A549 (cell line): ENCODE data around the gene WBP1L. TPM values are rescaled to one million over a fixed set of nuclear protein-coding genes. Genes with fewer than 3 reads are reported as not detected.
"Not testable (repeated sequence)": the region's sequence is repeated elsewhere in the genome, so short reads cannot be mapped to it uniquely, and the experiment has no call there.

ENCODE experiments used
- ATAC-seq, 2 experiments: fragments of 200-7000 bp in 1 of 2; fragments of >200 bp in 1 of 2; cut with Nextera tagmentation in 1 of 2; cut with Tn5 transposase in 1 of 2; 3 replicates each; pipeline versions ENCODE4 v1.8.0 to v1.9.1; 2018 to 2020; ENCODE audit warnings: mild to moderate bottlenecking in 1 of 2, moderate library complexity in 1 of 2
- CTCF ChIA-PET: fragments of 300-600 bp; sonication (Branson Sonifier 250); formaldehyde crosslinking; extraction: SDS; loops from one replicate; lab custom pipeline; 2021; ENCODE audit warnings: antibody characterized with exemption, inconsistent platforms; lab: Yijun Ruan, JAX
- POLR2A ChIA-PET: fragments of 350-600 bp; formaldehyde crosslinking; extraction: SDS; loops from one replicate; lab custom pipeline; 2021; ENCODE audit warnings: antibody characterized with exemption, inconsistent platforms; lab: Yijun Ruan, JAX
- DNase-seq, 2 experiments: peaks; one replicate each; pipeline versions ENCODE4 v3.0.0 to v3.0.0-alpha.2; 2011 to 2016; ENCODE audit warnings: low read depth in 1 of 2, low spot score in 1 of 2
- FAIRE-seq: peaks from 2 replicates; lab custom pipeline; 2011; peaks lifted over from hg19 to GRCh38; lab: Jason Lieb, UNC
- H3K27ac ChIP-seq, 2 experiments: fragments of >200 bp; sonication (Bioruptor Twin); formaldehyde crosslinking; 3 replicates each; pipeline ENCODE4 v1.5.1; 2016 to 2017
- H3K4me1 ChIP-seq: fragments of >200 bp; sonication (Bioruptor Twin); formaldehyde crosslinking; 3 replicates; pipeline ENCODE4 v1.6.1; 2016
- H3K4me2 ChIP-seq: fragments of >200 bp; sonication (Bioruptor Twin); formaldehyde crosslinking; 3 replicates; pipeline ENCODE4 v1.6.1; 2016
- H3K4me3 ChIP-seq: fragments of >200 bp; sonication (Bioruptor Twin); formaldehyde crosslinking; 3 replicates; pipeline ENCODE4 v1.5.1; 2016
- H3K9me3 ChIP-seq: fragments of >200 bp; sonication (Bioruptor Twin); formaldehyde crosslinking; 3 replicates; pipeline ENCODE4 v1.6.1; 2016
- CEBPB ChIP-seq, 2 experiments: fragments of >200 bp in 1 of 2; sonication (Bioruptor Twin) in 1 of 2; formaldehyde crosslinking in 1 of 2; IDR thresholded peaks; 2 replicates each; pipeline ENCODE4 v1.6.1; 2012 to 2016
- CTCF ChIP-seq: fragments of >200 bp; sonication (Bioruptor Twin); formaldehyde crosslinking; IDR thresholded peaks from 3 replicates; pipeline ENCODE4 v1.5.1; 2016
- HES2 ChIP-seq: fragments of >200 bp; sonication (Bioruptor Twin); formaldehyde crosslinking; IDR thresholded peaks from 2 replicates; pipeline ENCODE4 v1.6.1; 2016
- HEYL ChIP-seq: fragments of 250-450 bp; sonication (Bioruptor Pico); IDR thresholded peaks from 2 replicates; pipeline ENCODE4 v1.8.0; 2021; ENCODE audit warnings: mild to moderate bottlenecking, moderate library complexity
- JUNB ChIP-seq: fragments of >200 bp; sonication (Bioruptor Twin); formaldehyde crosslinking; IDR thresholded peaks from 2 replicates; pipeline ENCODE4 v1.6.1; 2016
- MAFK ChIP-seq: fragments of 450-650 bp; IDR thresholded peaks from 2 replicates; pipeline ENCODE4 v1.6.1; 2014; ENCODE audit not compliant: partially characterized antibody
- NPAS2 ChIP-seq: fragments of 250-450 bp; sonication (Bioruptor Pico); IDR thresholded peaks from 2 replicates; pipeline ENCODE4 v1.8.0; 2022; ENCODE audit warnings: mild to moderate bottlenecking, moderate library complexity, borderline replicate concordance
- RARB ChIP-seq: fragments of 250-450 bp; sonication (Bioruptor Pico); IDR thresholded peaks from 2 replicates; pipeline ENCODE4 v1.8.0; 2021; ENCODE audit warnings: mild to moderate bottlenecking, moderate library complexity
- RNF2 ChIP-seq: fragments of 200-600 bp; sonication (generic); IDR thresholded peaks from 2 replicates; pipeline ENCODE4 v1.6.1; 2016; ENCODE audit warnings: low read depth, mild to moderate bottlenecking, antibody characterized with exemption, moderate library complexity, borderline replicate concordance
- ZC3H11A ChIP-seq: fragments of 450-650 bp; IDR thresholded peaks from 2 replicates; pipeline ENCODE4 v1.6.1; 2014; ENCODE audit warnings: antibody characterized with exemption, mild to moderate bottlenecking
- ZFP36 ChIP-seq: fragments of 450-650 bp; IDR thresholded peaks from 2 replicates; pipeline ENCODE4 v1.6.1; 2014; ENCODE audit warnings: borderline replicate concordance; ENCODE audit not compliant: partially characterized antibody
- WGBS: methylation state at CpG from one replicate; pipeline ENCODE4 v1.1.6; 2017; ENCODE audit errors: missing lambda C conversion rate; 5-methylcytosine and 5-hydroxymethylcytosine counted together
- polyA plus RNA-seq, 4 experiments: library from polyadenylated mRNA; depleted of rRNA in 3 of 4; stranded (reverse); fragments of >200 nt; fragmentation: RNase III in 1 of 4; extraction: RNeasy Plus Mini Kit Qiagen cat#74134 plus additional on column Dnase treatment in 1 of 4; gene quantifications; 2 replicates in 3 of 4; 3 replicates in 1 of 4; pipeline ENCODE4 v1.2.3, GENCODE V29; 2011 to 2017
- TF ChIP-seq, protein P1 (sequence below): fragments of 250-450 bp; sonication (Bioruptor Pico); IDR thresholded peaks from 2 replicates; pipeline ENCODE4 v1.5.0; 2021; ENCODE audit warnings: mild to moderate bottlenecking, moderate library complexity, borderline replicate concordance

WBP1L gene
- polyA plus RNA-seq, 2 of the 4 experiments (the other 2 are of a cell fraction): 19.8 to 23.5 TPM

GRCh38 chr10:102815790-102816549, 72.2 kb downstream of the WBP1L start:
- POLR2A ChIA-PET: no interaction called here
- ATAC-seq (0 out of 6 replicates have a peak, but pooled peaks of 1 of the 2 experiments have one; percentile 30), DNase-seq (no peak), FAIRE-seq (no peak)
- TF ChIP-seq NPAS2 (CRISPR knock-in tag): no peak
- no peak for TF ChIP-seq RARB (CRISPR knock-in tag)
- no peak for TF ChIP-seq CTCF
- no peak for TF ChIP-seq JUNB
- Histone ChIP-seq H3K4me1 (no peaks in the 10 kb centered on the region), H3K4me2 (no peak overlapping the region), H3K27ac (no peak overlapping the region), H3K4me3 (no peak overlapping the region), H3K9me3 (no peaks in the 10 kb centered on the region)
- CTCF ChIA-PET: interaction anchor here (1.0 to 1.9 kb wide), 5 partner anchors 59 to 518 kb away, joined by 3 to 6 read pairs (median 4); partner anchors contain the start of gene CNNM2
- WGBS: 93% methylated on average over 12 of the region's 12 CpGs

- ChIA-PET CTCF (interaction anchor here (1.0 to 1.9 kb wide), 4 partner anchors 10 to 517 kb away, joined by 3 to 6 read pairs (median 4); no protein-coding TSS in a partner anchor), POLR2A (no interaction called here)
- TF ChIP-seq HEYL (CRISPR knock-in tag) (no peak), CEBPB (IDR thresholded peaks at IDR 0.05) (no peak), MAFK (no peak), RNF2 (no peak), ZFP36 (no peak), NPAS2 (CRISPR knock-in tag) (no peak), HES2 (no peak)
- TF ChIP-seq, protein P1, sequence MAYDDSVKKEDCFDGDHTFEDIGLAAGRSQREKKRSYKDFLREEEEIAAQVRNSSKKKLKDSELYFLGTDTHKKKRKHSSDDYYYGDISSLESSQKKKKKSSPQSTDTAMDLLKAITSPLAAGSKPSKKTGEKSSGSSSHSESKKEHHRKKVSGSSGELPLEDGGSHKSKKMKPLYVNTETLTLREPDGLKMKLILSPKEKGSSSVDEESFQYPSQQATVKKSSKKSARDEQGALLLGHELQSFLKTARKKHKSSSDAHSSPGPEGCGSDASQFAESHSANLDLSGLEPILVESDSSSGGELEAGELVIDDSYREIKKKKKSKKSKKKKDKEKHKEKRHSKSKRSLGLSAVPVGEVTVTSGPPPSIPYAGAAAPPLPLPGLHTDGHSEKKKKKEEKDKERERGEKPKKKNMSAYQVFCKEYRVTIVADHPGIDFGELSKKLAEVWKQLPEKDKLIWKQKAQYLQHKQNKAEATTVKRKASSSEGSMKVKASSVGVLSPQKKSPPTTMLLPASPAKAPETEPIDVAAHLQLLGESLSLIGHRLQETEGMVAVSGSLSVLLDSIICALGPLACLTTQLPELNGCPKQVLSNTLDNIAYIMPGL (CRISPR knock-in tag): no peak
- Histone ChIP-seq H3K4me1 (no peaks in the 10 kb centered on the region), H3K9me3 (no peaks in the 10 kb centered on the region), H3K27ac (no peak overlapping the region), H3K4me3 (no peak overlapping the region), H3K4me2 (no peak overlapping the region)
- no peak for ATAC-seq
- WGBS: 83% methylated on average over 3 of the region's 4 CpGs
- no peak for FAIRE-seq
- no peak for DNase-seq
These were observed 73.4 kb downstream of the WBP1L start for GRCh38 chr10:102817175-102817574.

- TF ChIP-seq ZC3H11A: no peak
- Histone ChIP-seq H3K9me3 (no peaks in the 10 kb centered on the region), H3K27ac (no peak overlapping the region), H3K4me3 (no peak overlapping the region), H3K4me2 (no peak overlapping the region), H3K4me1 (no peaks in the 10 kb centered on the region)
- no peak for FAIRE-seq
- POLR2A ChIA-PET: no interaction called here
- 89% methylated on average over 6 of the region's 6 CpGs for WGBS
- CTCF ChIA-PET: interaction anchor here (0.6 to 8.7 kb wide), 7 partner anchors 8 to 984 kb away, joined by 3 to 58 read pairs (median 3); partner anchors contain the start of gene CYP17A1
- DNase-seq: no peak
- ATAC-seq: no peak
These were observed 75.3 kb downstream of the WBP1L start for GRCh38 chr10:102819054-102819453.

- DNase-seq, H3K4me2 ChIP-seq, H3K27ac ChIP-seq, H3K9me3 ChIP-seq, FAIRE-seq, H3K4me1 ChIP-seq, POLR2A ChIA-PET, ATAC-seq, H3K4me3 ChIP-seq: not testable (repeated sequence)
- 91% methylated on average over 5 of the region's 5 CpGs for WGBS
- CTCF ChIA-PET: interaction anchor here (1.2 to 8.7 kb wide), 4 partner anchors 13 to 92 kb away, joined by 3 to 58 read pairs (median 6); partner anchors contain the start of gene CYP17A1
These were observed 76.3 kb downstream of the WBP1L start for GRCh38 chr10:102820008-102820407.
